GM23248 (cell line): ENCODE results near the gene ROR1. TPM values are rescaled to one million over a fixed set of nuclear protein-coding genes. Genes with fewer than 3 reads are reported as not detected.

ENCODE experiments used
- DNase-seq: peaks from one replicate; pipeline ENCODE4 v3.0.0-alpha.2; 2015
- H2AFZ ChIP-seq: fragments of 200-600 bp; sonication (generic); 2 replicates; pipeline ENCODE4 v1.6.1; 2016; ENCODE audit warnings: antibody characterized with exemption
- H3F3A ChIP-seq: fragments of 200-600 bp; sonication (generic); 2 replicates; pipeline ENCODE4 v1.6.1; 2016; ENCODE audit warnings: mild to moderate bottlenecking, antibody characterized with exemption, mixed run types; ENCODE audit not compliant: insufficient read depth
- H3K27ac ChIP-seq: fragments of 200-600 bp; sonication (generic); 2 replicates; pipeline ENCODE4 v1.5.1; 2016; ENCODE audit warnings: mild to moderate bottlenecking
- H3K27me3 ChIP-seq: fragments of 200-600 bp; sonication (generic); replicated peaks from 2 replicates; pipeline ENCODE4 v1.6.1; 2016; ENCODE audit warnings: mild to moderate bottlenecking; ENCODE audit not compliant: insufficient read depth
- H3K36me3 ChIP-seq: fragments of 200-600 bp; sonication (generic); 2 replicates; pipeline ENCODE4 v1.6.1; 2016; ENCODE audit warnings: low read depth, mild to moderate bottlenecking
- H3K4me1 ChIP-seq: fragments of 200-600 bp; sonication (generic); 2 replicates; pipeline ENCODE4 v1.6.1; 2016; ENCODE audit warnings: mild to moderate bottlenecking; ENCODE audit not compliant: insufficient read depth
- H3K4me2 ChIP-seq: fragments of 200-600 bp; sonication (generic); one replicate; pipeline ENCODE4 v1.6.1; 2016; ENCODE audit warnings: mild to moderate bottlenecking; ENCODE audit not compliant: unreplicated experiment
- H3K4me3 ChIP-seq: fragments of 200-600 bp; sonication (generic); 2 replicates; pipeline ENCODE4 v1.5.1; 2016; ENCODE audit warnings: mild to moderate bottlenecking
- H3K79me2 ChIP-seq: fragments of 200-600 bp; sonication (generic); 2 replicates; pipeline ENCODE4 v1.6.1; 2016; ENCODE audit warnings: mild to moderate bottlenecking; ENCODE audit not compliant: insufficient read depth
- H3K9ac ChIP-seq: fragments of 200-600 bp; sonication (generic); 2 replicates; pipeline ENCODE4 v1.6.1; 2016; ENCODE audit warnings: mild to moderate bottlenecking
- H3K9me2 ChIP-seq: fragments of 200-600 bp; sonication (generic); 2 replicates; pipeline ENCODE4 v1.6.1; 2016; ENCODE audit warnings: mixed run types, mild to moderate bottlenecking, moderate library complexity; ENCODE audit not compliant: insufficient read depth
- H3K9me3 ChIP-seq: fragments of 200-600 bp; sonication (generic); one replicate; pipeline ENCODE4 v1.6.1; 2017; ENCODE audit warnings: low read depth
- H4K20me1 ChIP-seq: fragments of 200-600 bp; sonication (generic); 2 replicates; pipeline ENCODE4 v1.6.0; 2016; ENCODE audit not compliant: insufficient read depth
- EZH2 ChIP-seq: fragments of 200-600 bp; sonication (generic); IDR thresholded peaks from 2 replicates; pipeline ENCODE4 v1.6.1; 2018; ENCODE audit warnings: antibody characterized with exemption, mild to moderate bottlenecking; ENCODE audit not compliant: insufficient read depth, poor library complexity, severe bottlenecking
- EZH2phosphoT487 ChIP-seq: fragments of 200-600 bp; sonication (generic); IDR thresholded peaks from 2 replicates; pipeline ENCODE4 v1.6.1; 2018; ENCODE audit warnings: antibody characterized with exemption, moderate library complexity, mild to moderate bottlenecking, low read depth; ENCODE audit not compliant: insufficient read depth
- WGBS, 2 experiments: methylation state at CpG; one replicate each; pipeline ENCODE4 v1.1.6; 2015 to 2017; ENCODE audit warnings: low lambda C conversion rate in 2 of 2, low coverage in 1 of 2; ENCODE audit errors: missing lambda C conversion rate in 2 of 2; 5-methylcytosine and 5-hydroxymethylcytosine counted together
- in situ Hi-C: fragments of 300-500 bp; cut with MboI; formaldehyde crosslinking; loops from 2 replicates; pipeline ENCODE4 v1.15.0; 2020
- polyA plus RNA-seq: library from polyadenylated mRNA; unstranded; fragments of >200 nt; fragmentation: Nextera tagmentation; extraction: Ambion mirVana; gene quantifications from 2 replicates; pipeline ENCODE4 v1.2.1, GENCODE V29; 2016
- total RNA-seq: library from RNA; depleted of rRNA; stranded (reverse); fragments of >200 nt; shearing (Covaris generic); gene quantifications from 2 replicates; pipeline ENCODE4 v1.2.3, GENCODE V29; 2014

The ROR1 gene
- total and polyA plus RNA-seq, 2 experiments from 2014 or later: 12.0 to 13.3 TPM

DNA sequence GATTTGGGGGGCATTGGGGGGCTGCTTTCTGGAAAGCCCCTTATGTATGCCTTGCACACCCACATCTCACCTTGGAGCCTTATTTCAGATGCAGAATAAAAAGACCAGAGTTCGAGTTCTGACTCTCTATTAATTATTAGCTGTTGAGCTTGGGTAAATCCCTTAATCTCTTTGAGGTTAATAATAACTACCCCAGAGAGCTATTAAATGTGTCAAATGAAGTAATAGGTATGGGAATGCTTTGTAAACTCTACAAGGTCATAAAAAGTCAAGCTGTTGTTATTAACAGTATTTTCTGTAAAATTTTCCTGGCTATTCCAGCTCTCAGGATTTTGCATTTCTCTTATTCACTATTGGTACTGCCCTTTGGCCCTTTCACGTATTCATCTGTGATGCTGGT is 122.9 kb downstream of the ROR1 start:
- no peak overlapping the region for H3K27ac ChIP-seq
- H3K4me1 ChIP-seq: peaks cover 18% of the 10 kb centered on the region
- no peaks in the 10 kb centered on the region for H3K79me2 ChIP-seq
- no peaks in the 10 kb centered on the region for H3K36me3 ChIP-seq
- H3K9me2 ChIP-seq: no peaks in the 10 kb centered on the region
- in situ Hi-C loops: no loop called here
- no peak overlapping the region for H3K9ac ChIP-seq
- no peaks in the 10 kb centered on the region for H3K27me3 ChIP-seq
- no peak overlapping the region for H3K4me2 ChIP-seq
- H3K4me3 ChIP-seq: no peak overlapping the region
- no peaks in the 10 kb centered on the region for H3K9me3 ChIP-seq
- H3F3A ChIP-seq: peaks cover 12% of the 10 kb centered on the region; the same call in 1 of the 2 replicates
- H4K20me1 ChIP-seq: no peaks in the 10 kb centered on the region
- no peak for DNase-seq
- H2AFZ ChIP-seq: no peak overlapping the region
- TF ChIP-seq EZH2 (no peak), EZH2phosphoT487 (no peak)
- 89 to 98% methylated on average over 2 of the region's 2 CpGs for WGBS, 2 experiments

GRCh38 chr1:63898428-63899196 is 124.8 kb downstream of the ROR1 start:
- Histone ChIP-seq H3K79me2 (no peaks in the 10 kb centered on the region), H2AFZ (no peak overlapping the region), H3K4me3 (no peak overlapping the region), H3K9me2 (no peaks in the 10 kb centered on the region), H3K4me2 (no peak overlapping the region), H3K27me3 (no peaks in the 10 kb centered on the region), H3F3A (peaks cover 8% of the 10 kb centered on the region; the same call in 1 of the 2 replicates), H3K4me1 (peaks cover 11% of the 10 kb centered on the region), H4K20me1 (no peaks in the 10 kb centered on the region), H3K9ac (no peak overlapping the region), H3K36me3 (no peaks in the 10 kb centered on the region), H3K9me3 (no peaks in the 10 kb centered on the region), H3K27ac (no peak overlapping the region)
- TF ChIP-seq EZH2 (no peak), EZH2phosphoT487 (no peak)
- WGBS, 2 experiments: 64 to 74% methylated on average over 6 of the region's 6 CpGs
- in situ Hi-C loops: no loop called here
- DNase-seq: no peak

- no peaks in the 10 kb centered on the region for H3K36me3 ChIP-seq
- in situ Hi-C loops: loop anchor here (25.0 kb wide), 1 partner anchor 214 kb away; no protein-coding TSS in a partner anchor
Measured at GRCh38 chr1:63901094-63901493, 127.3 kb downstream of the ROR1 start.

DNA sequence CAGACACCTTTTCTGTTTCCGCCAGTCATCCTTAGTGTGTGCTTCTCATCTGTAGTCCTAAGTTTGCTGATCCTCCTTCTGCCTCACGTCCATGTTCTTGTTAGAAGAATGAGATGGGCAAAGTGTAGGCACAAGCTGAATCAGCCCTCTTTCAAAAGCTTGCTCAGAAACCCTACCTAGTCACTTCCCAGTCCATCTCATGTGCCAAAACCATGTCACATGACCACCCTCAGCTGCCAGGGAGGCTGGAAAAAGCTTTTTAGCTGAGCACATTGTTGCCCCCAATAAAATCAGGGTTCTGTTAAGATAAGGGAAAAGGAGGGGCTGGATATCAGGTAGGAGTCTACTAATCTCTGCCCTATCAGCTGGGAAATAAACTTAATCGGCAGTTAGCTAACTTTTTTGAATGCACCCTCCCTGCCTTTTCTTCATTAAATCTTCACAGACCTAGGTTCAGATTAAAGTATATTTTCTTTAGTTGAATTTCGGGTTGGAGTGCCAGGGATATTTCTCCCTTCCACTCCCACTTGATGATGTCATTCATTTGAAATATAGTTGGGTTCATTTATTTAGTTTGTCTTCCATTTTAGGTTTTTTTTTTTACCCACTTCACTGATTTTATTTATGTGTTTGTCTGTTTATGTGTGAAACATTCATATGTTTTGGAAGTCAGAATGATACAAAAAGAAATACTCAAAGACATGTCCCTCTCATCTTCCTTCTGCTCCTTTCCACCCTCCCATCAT is 129.2 kb downstream of the ROR1 start:
- no peak overlapping the region for H3K4me3 ChIP-seq
- in situ Hi-C loops: loop anchor here (25.0 kb wide), 1 partner anchor 216 kb away; no protein-coding TSS in a partner anchor
- no peak overlapping the region for H3K9ac ChIP-seq
- 33% methylated on average over 4 of the region's 4 CpGs for WGBS, 2 experiments
- H3K27me3 ChIP-seq: no peaks in the 10 kb centered on the region
- no peaks in the 10 kb centered on the region for H3K36me3 ChIP-seq
- no peaks in the 10 kb centered on the region for H4K20me1 ChIP-seq
- TF ChIP-seq EZH2phosphoT487 (no peak), EZH2 (no peak)
- 0 out of 2 replicates have a peak overlapping the region, but pooled peaks have one; percentile 18 for H2AFZ ChIP-seq
- no peak overlapping the region for H3K27ac ChIP-seq
- H3K4me1 ChIP-seq: peaks cover 8% of the 10 kb centered on the region
- no peaks in the 10 kb centered on the region for H3K79me2 ChIP-seq
- peak; percentile 78 for DNase-seq
- H3K9me3 ChIP-seq: no peaks in the 10 kb centered on the region
- H3K9me2 ChIP-seq: no peaks in the 10 kb centered on the region
- no peak overlapping the region for H3K4me2 ChIP-seq
- H3F3A ChIP-seq: no peaks in the 10 kb centered on the region; the same call in 1 of the 2 replicates

More at GRCh38 chr1:63901094-63901493, 127.3 kb downstream of the ROR1 start:
- no peak for TF ChIP-seq EZH2
- no peak for TF ChIP-seq EZH2phosphoT487
- Histone ChIP-seq H3K4me3 (no peak overlapping the region), H3K9ac (no peak overlapping the region), H4K20me1 (no peaks in the 10 kb centered on the region), H3K4me2 (no peak overlapping the region), H3K79me2 (no peaks in the 10 kb centered on the region), H3K9me2 (no peaks in the 10 kb centered on the region), H2AFZ (no peak overlapping the region), H3K9me3 (no peaks in the 10 kb centered on the region), H3F3A (no peaks in the 10 kb centered on the region; the same call in 1 of the 2 replicates), H3K27ac (no peak overlapping the region), H3K27me3 (no peaks in the 10 kb centered on the region), H3K4me1 (peaks cover 8% of the 10 kb centered on the region)
- 96 to 98% methylated on average over 6 of the region's 6 CpGs for WGBS, 2 experiments
- no peak for DNase-seq
